Liver (tissue), 9 donors: Measurements from ENCODE around the gene FMR1. TPM values are rescaled to one million over a fixed set of nuclear protein-coding genes. Genes with fewer than 3 reads are reported as not detected.

Experiments
- DNase-seq: peaks from one replicate; pipeline ENCODE4 v3.0.0-alpha.2; 2017; ENCODE audit warnings: low spot score
- H3K27ac ChIP-seq, 2 donors: one replicate each; pipeline ENCODE4 v1.7.0; 2013; ENCODE audit warnings: inconsistent platforms in 2 of 2, low read length in 2 of 2, control low read depth in 1 of 2, low read depth in 1 of 2, mild to moderate bottlenecking in 1 of 2
- H3K27me3 ChIP-seq, 4 donors: one replicate each; pipeline versions ENCODE4 v1.6.1 to v1.7.0; 2013; ENCODE audit warnings: low read length in 3 of 4, inconsistent platforms in 1 of 4, mild to moderate bottlenecking in 1 of 4, moderate library complexity in 1 of 4; ENCODE audit not compliant: control insufficient read depth in 4 of 4, insufficient read depth in 4 of 4
- H3K36me3 ChIP-seq, 4 donors: one replicate each; pipeline versions ENCODE4 v1.6.1 to v1.7.0; 2013; ENCODE audit warnings: low read length in 3 of 4, mild to moderate bottlenecking in 3 of 4, low read depth in 1 of 4, moderate library complexity in 1 of 4; ENCODE audit not compliant: control insufficient read depth in 4 of 4, insufficient read depth in 3 of 4
- H3K4me1 ChIP-seq, 4 donors: one replicate each; pipeline versions ENCODE4 v1.6.1 to v1.7.0; 2013; ENCODE audit warnings: low read length in 3 of 4, mild to moderate bottlenecking in 3 of 4, moderate library complexity in 1 of 4; ENCODE audit not compliant: control insufficient read depth in 4 of 4, insufficient read depth in 4 of 4
- H3K4me3 ChIP-seq, 3 donors: one replicate each; pipeline versions ENCODE4 v1.6.1 to v1.7.0; 2013; ENCODE audit warnings: low read length in 3 of 3, control low read depth in 1 of 3, low read depth in 1 of 3, mild to moderate bottlenecking in 1 of 3
- H3K9ac ChIP-seq, 2 donors: one replicate each; pipeline ENCODE4 v1.7.0; 2013; ENCODE audit warnings: low read length in 2 of 2, mild to moderate bottlenecking in 2 of 2, moderate library complexity in 2 of 2, control low read depth in 1 of 2, low read depth in 1 of 2
- H3K9me3 ChIP-seq, 4 donors: one replicate each; pipeline versions ENCODE4 v1.6.1 to v1.7.0; 2013; ENCODE audit warnings: low read length in 3 of 4; ENCODE audit not compliant: control insufficient read depth in 4 of 4
- FOXA1 ChIP-seq: IDR thresholded peaks from 2 replicates; pipeline ENCODE4 v1.6.1; 2016; ENCODE audit warnings: antibody characterized with exemption
- FOXA2 ChIP-seq: IDR thresholded peaks from 2 replicates; pipeline ENCODE4 v1.6.1; 2016; ENCODE audit warnings: antibody characterized with exemption
- GABPA ChIP-seq, 2 donors: IDR thresholded peaks in 1 of 2; conservative IDR thresholded peaks in 1 of 2; 2 replicates each; pipeline ENCODE4 v1.6.1; 2016; ENCODE audit warnings: antibody characterized with exemption in 2 of 2, mild to moderate bottlenecking in 1 of 2, moderate library complexity in 1 of 2
- HNF4A ChIP-seq, 2 donors: conservative IDR thresholded peaks; 2 replicates each; pipeline ENCODE4 v1.6.1; 2016; ENCODE audit warnings: antibody characterized with exemption in 2 of 2, mild to moderate bottlenecking in 2 of 2
- HNF4G ChIP-seq: IDR thresholded peaks from 2 replicates; pipeline ENCODE4 v1.6.1; 2016; ENCODE audit warnings: antibody characterized with exemption
- NR2F2 ChIP-seq: IDR thresholded peaks from 2 replicates; pipeline ENCODE4 v1.6.1; 2016; ENCODE audit warnings: antibody characterized with exemption
- SP1 ChIP-seq: IDR thresholded peaks from 2 replicates; pipeline ENCODE4 v1.6.1; 2018; ENCODE audit warnings: antibody characterized with exemption, mild to moderate bottlenecking
- WGBS: extraction: QIAGEN DNeasy Blood & Tissue Kit; methylation state at CpG from one replicate; pipeline ENCODE4 v1.1.7; 2013; 5-methylcytosine and 5-hydroxymethylcytosine counted together
- polyA plus RNA-seq, 2 donors: library from polyadenylated mRNA; stranded (reverse) in 1 of 2; unstranded in 1 of 2; fragments of 200-250 nt in 1 of 2; fragments of >200 nt in 1 of 2; fragmentation: Nextera tagmentation in 1 of 2; extraction: Ambion mirVana in 1 of 2; gene quantifications; one replicate each; pipeline versions ENCODE4 v1.2.1 to v1.2.3, GENCODE V29; 2013 to 2015
- total RNA-seq, 2 donors: library from RNA; depleted of rRNA; stranded (reverse); fragments of >200 nt; gene quantifications; one replicate each; pipeline ENCODE4 v1.2.3, GENCODE V29; 2014
- TF ChIP-seq, protein P1 (sequence below): IDR thresholded peaks from 2 replicates; pipeline ENCODE4 v1.6.1; 2016; ENCODE audit warnings: antibody characterized with exemption
- TF ChIP-seq, protein P2 (sequence below): fragments of 150-350 bp; IDR thresholded peaks from 2 replicates; pipeline ENCODE4 v1.5.1; 2017; ENCODE audit warnings: improper control_type of control experiment, low read depth, low read length; ENCODE audit not compliant: missing input control
- TF ChIP-seq, protein P3 (sequence below): IDR thresholded peaks from 2 replicates; pipeline ENCODE4 v1.6.1; 2016; ENCODE audit warnings: antibody characterized with exemption, mild to moderate bottlenecking
- TF ChIP-seq, protein P4 (sequence below): IDR thresholded peaks from 2 replicates; pipeline ENCODE4 v1.6.1; 2016; ENCODE audit warnings: antibody characterized with exemption
- TF ChIP-seq, protein P5 (sequence below): IDR thresholded peaks from 2 replicates; pipeline ENCODE4 v1.6.1; 2016; ENCODE audit warnings: antibody characterized with exemption
- donor health status: healthy.
- donor health status: healthy.
- donor health status: healthy.
- donor health status: healthy.
- donor health status: healthy.

Gene FMR1
- total and polyA plus RNA-seq, 4 donors: 10.9 to 29.4 (median 16.8) TPM

DNA sequence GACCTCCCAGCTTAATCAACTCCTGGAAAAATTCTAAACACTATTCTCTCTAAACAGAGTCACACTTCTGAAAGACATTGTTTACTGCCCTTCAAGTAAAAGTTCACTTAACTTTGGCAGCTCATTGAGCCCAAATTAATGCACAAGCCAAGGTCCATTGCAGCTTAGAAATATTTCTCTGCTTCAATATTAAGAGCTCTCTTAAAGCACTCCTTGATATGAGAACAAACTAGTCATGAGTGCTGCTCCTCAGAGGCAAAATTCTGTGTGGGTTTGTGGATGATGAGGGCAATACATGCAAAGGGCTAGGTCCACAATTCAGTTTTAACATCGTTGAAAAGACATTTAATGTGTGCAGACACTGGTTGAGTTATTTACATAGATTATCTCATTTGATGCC lies 12.8 kb upstream of the FMR1 start (continued):
- TF ChIP-seq, protein P1, sequence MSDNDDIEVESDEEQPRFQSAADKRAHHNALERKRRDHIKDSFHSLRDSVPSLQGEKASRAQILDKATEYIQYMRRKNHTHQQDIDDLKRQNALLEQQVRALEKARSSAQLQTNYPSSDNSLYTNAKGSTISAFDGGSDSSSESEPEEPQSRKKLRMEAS: no peak

DNA sequence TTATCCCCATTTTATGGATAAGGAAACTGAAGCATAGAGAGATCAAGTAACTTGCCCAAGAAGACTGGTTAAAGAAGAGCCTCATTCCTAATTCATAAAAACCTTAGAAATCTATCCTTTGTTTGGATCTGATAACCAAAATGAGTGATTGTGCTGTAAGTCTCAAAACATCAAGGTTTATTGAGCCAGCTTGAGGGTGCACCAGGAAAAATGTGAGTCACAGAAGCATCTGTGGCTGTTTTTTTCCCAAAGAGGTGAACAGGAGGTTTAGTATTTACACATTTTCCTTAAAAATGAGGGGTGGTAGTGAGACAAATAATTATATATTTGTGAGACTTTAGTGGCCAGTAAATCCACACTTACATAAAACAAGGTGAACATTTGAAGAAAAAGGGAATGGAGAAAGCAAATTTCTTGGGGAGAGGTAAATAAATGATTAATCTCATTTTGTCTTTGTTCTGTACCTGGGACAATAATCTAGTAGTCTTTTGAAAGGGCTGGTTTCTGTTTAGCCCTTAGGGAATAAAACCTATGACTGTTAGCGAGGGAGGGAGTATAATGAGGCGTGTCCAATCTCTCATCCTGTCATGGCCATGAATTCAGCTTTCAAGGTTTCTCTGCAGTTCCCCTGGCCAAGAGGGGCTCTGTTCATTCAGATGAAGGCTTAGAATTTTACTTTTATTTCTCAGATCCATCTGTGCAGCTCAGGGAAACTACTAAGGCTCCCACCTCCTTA lies 12.2 kb upstream of the FMR1 start:
- WGBS: 92% methylated on average over 2 of the region's 2 CpGs
- no peaks in the 10 kb centered on the region for H3K4me1 ChIP-seq
- no peak overlapping the region for H3K27ac ChIP-seq
- H3K27me3 ChIP-seq: peaks cover 0 to 2% (median 0%) of the 10 kb centered on the region in 4 donors
- H3K9ac ChIP-seq: no peak overlapping the region
- no peaks in the 10 kb centered on the region for H3K36me3 ChIP-seq
- TF ChIP-seq SP1 (no peak), FOXA2 (no peak), NR2F2 (no peak), GABPA (IDR thresholded peaks at IDR 0.05 in 1 of 2, conservative IDR thresholded peaks at IDR 0.05 in 1 of 2) (no peak), FOXA1 (no peak)
- TF ChIP-seq, protein P2, sequence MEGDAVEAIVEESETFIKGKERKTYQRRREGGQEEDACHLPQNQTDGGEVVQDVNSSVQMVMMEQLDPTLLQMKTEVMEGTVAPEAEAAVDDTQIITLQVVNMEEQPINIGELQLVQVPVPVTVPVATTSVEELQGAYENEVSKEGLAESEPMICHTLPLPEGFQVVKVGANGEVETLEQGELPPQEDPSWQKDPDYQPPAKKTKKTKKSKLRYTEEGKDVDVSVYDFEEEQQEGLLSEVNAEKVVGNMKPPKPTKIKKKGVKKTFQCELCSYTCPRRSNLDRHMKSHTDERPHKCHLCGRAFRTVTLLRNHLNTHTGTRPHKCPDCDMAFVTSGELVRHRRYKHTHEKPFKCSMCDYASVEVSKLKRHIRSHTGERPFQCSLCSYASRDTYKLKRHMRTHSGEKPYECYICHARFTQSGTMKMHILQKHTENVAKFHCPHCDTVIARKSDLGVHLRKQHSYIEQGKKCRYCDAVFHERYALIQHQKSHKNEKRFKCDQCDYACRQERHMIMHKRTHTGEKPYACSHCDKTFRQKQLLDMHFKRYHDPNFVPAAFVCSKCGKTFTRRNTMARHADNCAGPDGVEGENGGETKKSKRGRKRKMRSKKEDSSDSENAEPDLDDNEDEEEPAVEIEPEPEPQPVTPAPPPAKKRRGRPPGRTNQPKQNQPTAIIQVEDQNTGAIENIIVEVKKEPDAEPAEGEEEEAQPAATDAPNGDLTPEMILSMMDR: no peak
- TF ChIP-seq, protein P3, sequence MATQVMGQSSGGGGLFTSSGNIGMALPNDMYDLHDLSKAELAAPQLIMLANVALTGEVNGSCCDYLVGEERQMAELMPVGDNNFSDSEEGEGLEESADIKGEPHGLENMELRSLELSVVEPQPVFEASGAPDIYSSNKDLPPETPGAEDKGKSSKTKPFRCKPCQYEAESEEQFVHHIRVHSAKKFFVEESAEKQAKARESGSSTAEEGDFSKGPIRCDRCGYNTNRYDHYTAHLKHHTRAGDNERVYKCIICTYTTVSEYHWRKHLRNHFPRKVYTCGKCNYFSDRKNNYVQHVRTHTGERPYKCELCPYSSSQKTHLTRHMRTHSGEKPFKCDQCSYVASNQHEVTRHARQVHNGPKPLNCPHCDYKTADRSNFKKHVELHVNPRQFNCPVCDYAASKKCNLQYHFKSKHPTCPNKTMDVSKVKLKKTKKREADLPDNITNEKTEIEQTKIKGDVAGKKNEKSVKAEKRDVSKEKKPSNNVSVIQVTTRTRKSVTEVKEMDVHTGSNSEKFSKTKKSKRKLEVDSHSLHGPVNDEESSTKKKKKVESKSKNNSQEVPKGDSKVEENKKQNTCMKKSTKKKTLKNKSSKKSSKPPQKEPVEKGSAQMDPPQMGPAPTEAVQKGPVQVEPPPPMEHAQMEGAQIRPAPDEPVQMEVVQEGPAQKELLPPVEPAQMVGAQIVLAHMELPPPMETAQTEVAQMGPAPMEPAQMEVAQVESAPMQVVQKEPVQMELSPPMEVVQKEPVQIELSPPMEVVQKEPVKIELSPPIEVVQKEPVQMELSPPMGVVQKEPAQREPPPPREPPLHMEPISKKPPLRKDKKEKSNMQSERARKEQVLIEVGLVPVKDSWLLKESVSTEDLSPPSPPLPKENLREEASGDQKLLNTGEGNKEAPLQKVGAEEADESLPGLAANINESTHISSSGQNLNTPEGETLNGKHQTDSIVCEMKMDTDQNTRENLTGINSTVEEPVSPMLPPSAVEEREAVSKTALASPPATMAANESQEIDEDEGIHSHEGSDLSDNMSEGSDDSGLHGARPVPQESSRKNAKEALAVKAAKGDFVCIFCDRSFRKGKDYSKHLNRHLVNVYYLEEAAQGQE: no peak
- no peaks in the 10 kb centered on the region for H3K9me3 ChIP-seq
- DNase-seq: no peak
- no peak overlapping the region for H3K4me3 ChIP-seq

DNA sequence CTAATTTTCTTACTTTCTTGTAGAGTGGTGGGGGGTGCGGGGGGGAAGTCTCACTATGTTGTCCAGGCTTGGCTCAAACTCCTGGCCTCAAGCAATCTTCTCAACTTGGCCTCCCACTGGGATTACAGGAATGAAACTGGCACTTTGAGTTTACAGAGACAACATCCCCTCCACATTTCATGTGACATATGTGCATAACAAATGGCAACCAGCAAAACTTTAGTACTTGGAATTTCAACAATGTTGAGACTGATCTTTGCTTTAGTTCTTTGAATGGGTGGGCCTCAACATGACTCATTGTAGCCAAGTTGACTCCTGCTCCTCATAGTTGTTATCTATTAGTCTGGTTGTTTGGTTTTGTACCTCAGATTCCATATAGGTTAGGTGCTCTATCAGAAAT lies 11.4 kb upstream of the FMR1 start:
- 93% methylated on average over 1 of the region's 1 CpG for WGBS
- Histone ChIP-seq H3K4me1 (no peaks in the 10 kb centered on the region), H3K36me3 (no peaks in the 10 kb centered on the region), H3K27ac (no peak overlapping the region), H3K9me3 (no peaks in the 10 kb centered on the region), H3K4me3 (no peak overlapping the region), H3K9ac (no peak overlapping the region), H3K27me3 (peaks cover 0 to 2% (median 0%) of the 10 kb centered on the region in 4 donors)
- TF ChIP-seq FOXA1 (no peak), HNF4A (conservative IDR thresholded peaks at IDR 0.05) (no peak), NR2F2 (no peak), FOXA2 (no peak), GABPA (IDR thresholded peaks at IDR 0.05 in 1 of 2, conservative IDR thresholded peaks at IDR 0.05 in 1 of 2) (no peak), SP1 (no peak), HNF4G (no peak)
- TF ChIP-seq, protein P2: no peak
- TF ChIP-seq, protein P4, sequence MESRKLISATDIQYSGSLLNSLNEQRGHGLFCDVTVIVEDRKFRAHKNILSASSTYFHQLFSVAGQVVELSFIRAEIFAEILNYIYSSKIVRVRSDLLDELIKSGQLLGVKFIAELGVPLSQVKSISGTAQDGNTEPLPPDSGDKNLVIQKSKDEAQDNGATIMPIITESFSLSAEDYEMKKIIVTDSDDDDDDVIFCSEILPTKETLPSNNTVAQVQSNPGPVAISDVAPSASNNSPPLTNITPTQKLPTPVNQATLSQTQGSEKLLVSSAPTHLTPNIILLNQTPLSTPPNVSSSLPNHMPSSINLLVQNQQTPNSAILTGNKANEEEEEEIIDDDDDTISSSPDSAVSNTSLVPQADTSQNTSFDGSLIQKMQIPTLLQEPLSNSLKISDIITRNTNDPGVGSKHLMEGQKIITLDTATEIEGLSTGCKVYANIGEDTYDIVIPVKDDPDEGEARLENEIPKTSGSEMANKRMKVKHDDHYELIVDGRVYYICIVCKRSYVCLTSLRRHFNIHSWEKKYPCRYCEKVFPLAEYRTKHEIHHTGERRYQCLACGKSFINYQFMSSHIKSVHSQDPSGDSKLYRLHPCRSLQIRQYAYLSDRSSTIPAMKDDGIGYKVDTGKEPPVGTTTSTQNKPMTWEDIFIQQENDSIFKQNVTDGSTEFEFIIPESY: no peak
- TF ChIP-seq, protein P1: no peak
- TF ChIP-seq, protein P5, sequence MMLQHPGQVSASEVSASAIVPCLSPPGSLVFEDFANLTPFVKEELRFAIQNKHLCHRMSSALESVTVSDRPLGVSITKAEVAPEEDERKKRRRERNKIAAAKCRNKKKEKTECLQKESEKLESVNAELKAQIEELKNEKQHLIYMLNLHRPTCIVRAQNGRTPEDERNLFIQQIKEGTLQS: no peak
- no peak for DNase-seq
